ENCODE data around the gene IL2RA. TPM values are rescaled to one million over a fixed set of nuclear protein-coding genes. Genes with fewer than 3 reads are reported as not detected.
A peak's percentile ranks its signal among the peaks of the same experiment; 100 is the strongest.
"Not testable (repeated sequence)": the region's sequence is repeated elsewhere in the genome, so short reads cannot be mapped to it uniquely, and the experiment has no call there.

The IL2RA gene
- not detected for polyA plus RNA-seq (2012; ENCODE audit: insufficient read depth, insufficient read length)

GRCh38 chr10:6062101-6062771, at the start of gene IL2RA:
TSS of gene IL2RA (minus strand) at chr10:6062367. CDS start at chr10:6062151, 216 bp downstream.
- peak; percentile 69 for DNase-seq (ENCODE audit: low read depth, low spot score)
- peak within 1 kb of the TSS; percentile 16 for H3K4me3 ChIP-seq (ENCODE audit: low read length)

GRCh38 chr10:6110136-6110535, 48.0 kb upstream of the IL2RA start:
- DNase-seq (ENCODE audit: low read depth, low spot score): no peak
- H3K4me3 ChIP-seq (ENCODE audit: low read length): no peak overlapping the region

- DNase-seq (ENCODE audit: low read depth, low spot score): no peak
These were observed 47.2 kb upstream of the IL2RA start for GRCh38 chr10:6109444-6109775.

GRCh38 chr10:6108631-6109443, 46.7 kb upstream of the IL2RA start:
- peak; percentile 50 for DNase-seq (ENCODE audit: low read depth, low spot score)
- H3K4me3 ChIP-seq (ENCODE audit: low read length): no peak overlapping the region

More at GRCh38 chr10:6109444-6109775, 47.2 kb upstream of the IL2RA start:
- no peak overlapping the region for H3K4me3 ChIP-seq (ENCODE audit: low read length)

GRCh38 chr10:6108072-6108471, 45.9 kb upstream of the IL2RA start:
- no peak overlapping the region for H3K4me3 ChIP-seq (ENCODE audit: low read length)
- no peak for DNase-seq (ENCODE audit: low read depth, low spot score)

GRCh38 chr10:6107616-6108015, 45.4 kb upstream of the IL2RA start:
- not testable (repeated sequence) for H3K4me3 ChIP-seq (ENCODE audit: low read length); DNase-seq (ENCODE audit: low read depth, low spot score)

GRCh38 chr10:6103591-6103990, 41.4 kb upstream of the IL2RA start:
- no peak overlapping the region for H3K4me3 ChIP-seq (ENCODE audit: low read length)
- no peak for DNase-seq (ENCODE audit: low read depth, low spot score)

- DNase-seq (ENCODE audit: low read depth, low spot score): no peak
- H3K4me3 ChIP-seq (ENCODE audit: low read length): no peak overlapping the region
These were observed 40.0 kb upstream of the IL2RA start for GRCh38 chr10:6102128-6102527.

GRCh38 chr10:6101181-6101580, 39.0 kb upstream of the IL2RA start:
- no peak for DNase-seq (ENCODE audit: low read depth, low spot score)
- H3K4me3 ChIP-seq (ENCODE audit: low read length): no peak overlapping the region

- DNase-seq (ENCODE audit: low read depth, low spot score): no peak
- H3K4me3 ChIP-seq (ENCODE audit: low read length): no peak overlapping the region
These were observed 38.2 kb upstream of the IL2RA start for GRCh38 chr10:6100370-6100769.

- H3K4me3 ChIP-seq (ENCODE audit: low read length): no peak overlapping the region
- DNase-seq (ENCODE audit: low read depth, low spot score): no peak
These were observed 36.0 kb upstream of the IL2RA start for GRCh38 chr10:6098156-6098555.

GRCh38 chr10:6097063-6097462, 34.9 kb upstream of the IL2RA start:
- no peak for DNase-seq (ENCODE audit: low read depth, low spot score)
- H3K4me3 ChIP-seq (ENCODE audit: low read length): no peak overlapping the region

GRCh38 chr10:6095810-6096570, 33.8 kb upstream of the IL2RA start:
- DNase-seq (ENCODE audit: low read depth, low spot score): no peak
- no peak overlapping the region for H3K4me3 ChIP-seq (ENCODE audit: low read length)

GRCh38 chr10:6092731-6093130, 30.6 kb upstream of the IL2RA start:
- DNase-seq (ENCODE audit: low read depth, low spot score): no peak
- H3K4me3 ChIP-seq (ENCODE audit: low read length): no peak overlapping the region

- H3K4me3 ChIP-seq (ENCODE audit: low read length): no peak overlapping the region
- peak; percentile 82 for DNase-seq (ENCODE audit: low read depth, low spot score)
These were observed 29.5 kb upstream of the IL2RA start for GRCh38 chr10:6091630-6092029.

- H3K4me3 ChIP-seq (ENCODE audit: low read length): peak overlapping the region; percentile 93
- DNase-seq (ENCODE audit: low read depth, low spot score): no peak
These were observed 27.4 kb upstream of the IL2RA start for GRCh38 chr10:6089334-6090219.

- peak; percentile 97 for DNase-seq (ENCODE audit: low read depth, low spot score)
- H3K4me3 ChIP-seq (ENCODE audit: low read length): peak within 1 kb of the TSS; percentile 93
These were observed 26.7 kb upstream of the IL2RA start, which contains the start of gene RBM17 for GRCh38 chr10:6088721-6089333. TSS of gene RBM17 (plus strand) at chr10:6089034. CDS start at chr10:6097066, 8,032 bp downstream.

Measured in Jurkat, Clone E6-1 (cell line).